ENCODE data around the gene SLC9A3.
"Not testable (repeated sequence)": the region's sequence is repeated elsewhere in the genome, so short reads cannot be mapped to it uniquely, and the experiment has no call there.

SLC9A3 gene

DNA sequence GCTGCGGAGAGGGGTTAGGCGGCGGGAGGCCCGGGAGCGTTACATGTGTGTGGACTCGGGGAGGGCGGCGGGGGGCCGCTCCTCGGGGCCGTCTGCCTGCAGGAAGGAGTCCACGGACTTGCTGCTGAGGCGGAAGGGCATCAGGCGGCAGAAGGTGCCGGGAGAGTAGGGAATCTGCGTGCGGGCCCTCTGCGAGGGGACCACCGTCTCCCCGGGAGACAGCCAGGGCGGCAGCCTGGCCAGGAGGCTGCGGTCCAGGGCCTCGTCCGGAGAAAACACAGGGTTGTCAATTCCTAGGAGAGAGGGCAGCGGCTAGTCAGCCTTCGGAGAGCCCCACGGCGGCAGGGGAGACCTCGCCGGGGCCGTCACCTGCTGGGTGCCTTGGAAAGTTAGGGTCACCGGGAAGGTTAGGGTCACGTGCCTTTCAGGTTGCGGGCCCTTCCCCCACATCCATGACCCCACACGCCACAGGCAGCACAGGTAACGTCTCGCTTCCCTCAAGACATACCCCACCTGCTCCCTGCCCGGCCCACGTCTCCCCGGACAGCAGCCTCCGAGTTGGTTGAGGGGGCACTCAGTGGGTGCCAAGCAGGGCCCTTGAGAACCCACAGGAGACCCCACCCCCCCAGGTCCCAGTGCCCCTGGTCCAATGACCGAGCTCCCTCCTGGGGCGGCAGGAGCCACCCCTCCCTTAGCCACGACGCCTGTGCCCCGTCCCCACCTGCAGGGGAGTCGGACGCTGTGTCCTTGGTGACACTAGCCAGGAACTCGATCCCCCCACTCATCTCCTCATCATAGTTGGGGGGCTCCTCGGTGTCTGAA, 49.2 kb downstream of the SLC9A3 start:
- no peak for DNase-seq (ENCODE audit: low read depth)

DNA sequence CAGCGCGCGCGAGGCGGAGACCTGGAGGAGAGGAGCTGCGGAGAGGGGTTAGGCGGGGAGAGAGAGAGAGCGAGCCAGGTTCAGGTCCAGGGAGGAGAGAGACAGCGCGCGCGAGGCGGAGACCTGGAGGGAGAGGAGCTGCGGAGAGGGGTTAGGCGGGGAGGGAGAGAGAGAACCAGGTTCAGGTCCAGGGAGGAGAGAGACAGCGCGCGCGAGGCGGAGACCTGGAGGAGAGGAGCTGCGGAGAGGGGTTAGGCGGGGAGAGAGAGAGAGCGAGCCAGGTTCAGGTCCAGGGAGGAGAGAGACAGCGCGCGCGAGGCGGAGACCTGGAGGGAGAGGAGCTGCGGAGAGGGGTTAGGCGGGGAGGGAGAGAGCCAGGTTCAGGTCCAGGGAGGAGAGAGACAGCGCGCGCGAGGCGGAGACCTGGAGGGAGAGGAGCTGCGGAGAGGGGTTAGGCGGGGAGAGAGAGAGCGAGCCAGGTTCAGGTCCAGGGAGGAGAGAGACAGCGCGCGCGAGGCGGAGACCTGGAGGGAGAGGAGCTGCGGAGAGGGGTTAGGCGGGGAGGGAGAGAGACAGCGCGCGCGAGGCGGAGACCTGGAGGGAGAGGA, 49.9 kb downstream of the SLC9A3 start:
- DNase-seq (ENCODE audit: low read depth): not testable (repeated sequence)

DNA sequence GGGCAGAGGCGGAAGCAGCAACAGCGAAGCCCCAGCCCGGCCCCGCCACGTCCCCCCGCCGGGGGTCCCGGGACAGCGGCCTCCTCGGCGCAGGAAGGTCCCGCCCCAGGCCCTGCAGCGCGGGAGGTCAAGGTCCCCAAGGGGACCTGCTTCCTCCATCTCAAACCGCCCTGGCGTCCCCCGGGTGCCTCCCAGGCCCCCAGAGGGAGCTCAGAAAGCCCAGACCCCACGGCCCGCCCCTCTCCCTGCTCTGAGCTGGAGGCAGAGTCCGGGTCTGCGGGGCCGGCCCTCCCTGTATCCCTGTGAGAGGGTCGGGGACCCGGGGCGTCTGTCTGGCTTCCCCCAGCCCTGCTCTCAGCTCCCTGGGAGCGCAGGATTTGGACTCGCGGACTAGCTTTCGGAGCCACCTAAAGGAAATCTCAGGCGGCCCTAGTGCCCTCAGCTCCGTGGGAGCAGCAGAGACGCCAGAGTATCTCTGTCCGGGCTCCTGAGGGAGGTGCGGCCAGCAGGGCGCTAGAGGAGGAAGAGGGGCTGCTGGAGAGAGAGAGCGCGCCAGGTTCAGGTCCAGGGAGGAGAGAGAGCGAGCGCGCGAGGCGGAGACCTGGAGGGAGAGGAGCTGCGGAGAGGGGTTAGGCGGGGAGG, 50.6 kb downstream of the SLC9A3 start:
- no peak for DNase-seq (ENCODE audit: low read depth)

DNA sequence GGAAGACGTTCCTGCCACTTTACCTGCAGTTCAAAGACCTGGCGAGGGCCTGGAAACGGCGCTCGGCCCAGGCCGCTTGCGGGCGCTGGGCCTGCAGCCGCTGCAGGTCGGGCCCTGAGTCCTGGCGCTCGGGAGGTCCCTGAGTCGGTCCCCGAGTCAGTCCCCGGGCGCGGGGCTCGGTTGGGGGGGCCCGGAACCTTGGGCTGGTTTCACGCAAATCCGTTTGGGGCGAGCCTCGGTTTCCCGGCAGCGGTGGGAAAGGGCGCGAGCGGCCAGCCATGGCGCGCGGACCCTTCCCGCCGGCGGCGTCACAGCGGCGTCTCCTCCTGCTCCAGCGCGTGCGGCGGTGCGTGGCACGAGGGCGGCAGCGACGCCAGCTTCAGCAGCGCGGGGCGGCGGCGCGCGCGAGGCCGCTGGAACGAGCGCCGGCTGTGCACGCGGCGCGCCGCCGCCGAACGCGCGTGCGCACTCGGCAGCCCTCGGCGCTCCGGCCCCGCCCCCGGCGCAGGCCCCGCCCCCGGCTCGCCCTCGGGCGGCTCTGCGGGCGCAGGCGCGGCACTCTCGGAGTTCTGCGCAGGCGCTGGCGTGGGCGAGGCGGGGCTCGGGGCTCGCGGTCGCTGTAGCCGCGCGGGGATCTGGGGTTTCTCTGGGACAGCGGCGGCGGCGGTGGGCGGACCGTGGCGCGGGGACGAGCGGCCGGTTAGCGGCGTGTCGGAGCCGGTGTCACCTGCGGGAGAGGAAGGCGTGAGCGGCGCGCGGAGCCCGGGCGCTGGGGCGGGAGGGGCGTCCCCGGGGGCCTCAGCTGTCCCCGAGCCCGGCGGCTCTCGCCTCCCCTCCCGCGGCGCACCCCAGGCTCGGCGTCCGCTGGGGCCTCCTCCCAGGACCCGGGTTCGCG, 51.3 kb downstream of the SLC9A3 start:
- peak; percentile 73 for DNase-seq (ENCODE audit: low read depth)

DNA sequence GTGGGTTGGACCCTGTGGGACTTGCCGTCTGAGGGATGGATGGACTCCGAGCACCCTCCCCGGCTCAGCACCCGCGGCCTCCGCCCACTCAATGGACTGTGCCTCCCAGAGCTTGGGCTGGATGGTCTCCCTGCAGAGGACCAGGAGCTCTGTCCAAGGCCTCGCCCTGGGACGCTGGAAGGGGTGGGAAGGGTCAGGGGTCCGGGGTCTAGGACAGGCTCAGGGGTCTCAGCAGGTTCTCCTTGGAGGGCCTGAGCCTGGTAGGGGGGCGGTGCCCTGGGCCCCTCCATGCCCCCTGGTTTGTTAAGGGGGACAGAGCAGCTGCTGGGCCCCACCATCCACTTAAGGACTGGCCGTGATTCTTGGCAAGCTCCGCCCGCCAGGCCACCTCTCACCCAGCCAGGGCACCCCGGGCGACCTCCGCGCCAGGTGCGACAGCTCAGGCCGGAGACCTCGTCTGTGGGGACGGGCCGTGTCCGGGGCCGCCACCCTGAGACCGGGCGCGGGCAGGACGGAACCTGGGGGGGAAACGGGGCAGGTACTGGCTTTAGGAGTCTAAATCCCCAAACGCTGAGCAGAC, 52.1 kb downstream of the SLC9A3 start:
- DNase-seq (ENCODE audit: low read depth): no peak

DNA sequence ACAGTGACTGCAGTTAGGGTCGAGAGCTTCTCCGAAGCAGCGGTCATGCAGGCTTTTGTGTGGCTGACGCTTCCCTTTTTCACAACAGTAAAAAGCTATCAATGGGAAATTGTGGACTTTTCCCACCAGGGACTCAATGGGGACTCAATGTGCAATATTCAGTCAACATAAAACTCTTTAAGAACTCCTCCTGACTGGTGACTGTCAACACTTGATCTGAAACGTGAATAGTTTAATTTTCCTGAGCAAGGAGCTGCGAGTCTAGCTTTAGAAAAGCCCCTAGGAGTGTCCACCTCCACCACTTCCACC, 52.5 kb downstream of the SLC9A3 start:
- DNase-seq (ENCODE audit: low read depth): no peak

DNA sequence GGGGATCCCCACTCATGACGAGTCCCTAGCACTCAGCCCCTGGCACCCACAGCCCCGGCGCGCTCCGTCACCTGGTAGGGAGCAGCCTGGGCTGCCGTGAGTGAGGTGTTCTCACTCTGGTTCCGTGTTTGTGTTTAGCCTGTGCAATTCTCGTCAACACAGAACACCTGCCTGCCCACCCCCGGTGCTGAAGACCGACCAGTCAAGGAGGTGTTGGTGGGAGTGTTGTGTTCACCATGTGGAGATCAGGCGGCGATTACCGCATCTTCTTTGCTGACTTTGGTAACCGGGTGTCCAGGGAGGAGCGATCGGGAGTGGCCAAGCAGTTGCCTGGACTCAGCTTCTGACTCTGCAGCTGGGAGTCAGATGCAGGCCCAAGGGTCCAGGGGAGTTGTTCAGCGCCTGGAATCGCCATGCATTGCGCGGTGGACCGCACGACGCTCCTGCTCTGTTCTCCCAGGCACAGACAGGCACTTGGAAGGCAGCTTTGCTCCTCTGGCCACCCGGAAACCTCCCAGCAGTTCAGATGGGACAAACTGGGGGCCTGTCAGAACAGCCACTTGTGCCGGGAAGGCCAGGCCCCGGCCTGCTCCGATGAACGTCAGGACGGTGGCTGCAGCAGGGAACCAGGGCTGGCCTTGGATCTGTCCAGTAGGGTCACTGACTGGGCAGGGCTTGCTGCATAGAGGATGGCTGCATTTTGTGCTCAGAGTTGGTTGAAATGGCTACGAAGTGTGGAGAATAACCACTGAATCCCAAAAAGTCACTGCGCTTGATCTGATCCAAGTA, 53.1 kb downstream of the SLC9A3 start:
- DNase-seq (ENCODE audit: low read depth): no peak

DNA sequence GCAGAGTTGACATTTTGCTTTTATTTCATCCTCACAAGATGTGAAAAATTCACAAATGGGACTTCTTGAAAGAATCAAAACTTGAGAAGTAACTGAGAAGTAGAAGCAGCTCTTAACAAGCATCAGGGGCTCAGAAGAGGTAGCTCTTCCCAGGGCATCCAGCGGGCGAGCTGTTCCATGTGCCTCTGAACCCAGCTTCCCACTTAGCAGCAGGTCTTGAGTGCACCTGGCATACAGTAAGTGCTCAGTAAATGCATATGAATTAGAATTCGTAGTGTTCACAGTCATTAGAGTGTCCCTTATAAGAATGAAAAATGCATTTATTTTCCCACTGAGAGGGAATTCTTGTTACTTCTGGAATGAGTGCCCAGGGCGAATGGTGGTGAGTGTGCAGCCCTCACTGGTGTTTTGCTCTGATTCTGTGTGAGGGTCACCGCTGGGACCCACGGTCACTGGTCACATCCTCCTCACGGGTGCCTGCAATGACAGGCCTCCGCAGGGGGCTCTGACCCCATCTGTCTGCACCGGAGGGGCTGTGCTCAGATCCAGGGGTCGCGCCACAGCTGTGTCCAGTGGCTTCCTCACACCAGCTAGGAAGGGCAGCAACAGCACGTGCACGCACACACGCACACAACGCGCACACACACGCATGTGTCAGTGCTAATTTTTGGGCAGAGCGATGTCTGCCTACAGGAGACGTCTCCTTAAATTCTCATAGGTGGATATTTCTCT, 54.3 kb downstream of the SLC9A3 start:
- DNase-seq (ENCODE audit: low read depth): no peak

DNA sequence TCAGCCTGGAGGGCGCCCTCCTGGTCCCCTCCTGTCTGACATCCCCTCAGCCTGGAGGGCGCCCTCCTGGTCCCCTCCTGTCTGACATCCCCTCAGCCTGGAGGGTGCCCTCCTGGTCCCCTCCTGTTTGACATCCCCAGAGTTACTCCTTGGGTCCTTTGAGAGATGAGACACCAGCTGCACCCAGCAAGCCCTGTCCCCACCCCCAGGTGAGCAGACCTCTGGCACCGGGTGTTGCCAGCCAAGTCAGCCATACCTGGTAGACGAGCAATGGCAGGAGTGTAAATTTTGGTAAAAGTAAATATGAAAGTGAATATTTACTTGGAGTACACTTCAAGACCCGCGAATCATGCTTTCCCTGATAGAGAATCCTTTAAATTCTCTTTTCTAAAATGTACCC, 55.8 kb downstream of the SLC9A3 start:
- DNase-seq (ENCODE audit: low read depth): no peak

DNA sequence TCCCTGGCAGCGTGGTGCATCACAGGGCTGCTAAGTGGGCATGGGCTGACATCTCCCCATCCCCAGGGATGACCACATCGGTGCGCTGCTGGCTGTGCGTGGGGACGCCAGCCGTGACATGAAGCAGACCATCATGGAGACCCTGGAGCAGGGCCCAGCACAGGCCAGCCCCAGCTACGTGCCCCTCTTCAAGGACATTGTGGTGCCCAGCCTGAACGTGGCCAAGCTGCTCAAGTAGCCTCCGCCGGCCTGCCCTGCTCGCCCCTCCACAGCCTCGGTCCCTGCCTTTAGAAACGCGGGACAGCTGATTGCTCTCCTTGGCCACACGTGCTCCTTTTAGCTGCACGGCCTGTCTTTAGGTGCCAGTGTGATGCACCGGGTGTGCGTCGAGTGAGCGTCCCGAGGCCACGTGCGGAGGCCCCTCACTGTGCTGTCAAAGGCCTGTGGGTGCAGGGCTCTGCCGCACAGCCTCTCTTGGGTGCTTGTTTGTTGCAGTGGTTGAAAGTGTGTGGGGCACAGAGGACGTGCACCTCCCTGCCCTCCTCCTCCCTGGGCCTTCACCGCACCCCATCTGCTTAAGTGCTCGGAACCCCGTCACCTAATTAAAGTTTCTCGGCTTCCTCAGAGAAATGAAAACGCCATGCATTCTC, 57.5 kb downstream of the SLC9A3 start:
- no peak for DNase-seq (ENCODE audit: low read depth)

DNA sequence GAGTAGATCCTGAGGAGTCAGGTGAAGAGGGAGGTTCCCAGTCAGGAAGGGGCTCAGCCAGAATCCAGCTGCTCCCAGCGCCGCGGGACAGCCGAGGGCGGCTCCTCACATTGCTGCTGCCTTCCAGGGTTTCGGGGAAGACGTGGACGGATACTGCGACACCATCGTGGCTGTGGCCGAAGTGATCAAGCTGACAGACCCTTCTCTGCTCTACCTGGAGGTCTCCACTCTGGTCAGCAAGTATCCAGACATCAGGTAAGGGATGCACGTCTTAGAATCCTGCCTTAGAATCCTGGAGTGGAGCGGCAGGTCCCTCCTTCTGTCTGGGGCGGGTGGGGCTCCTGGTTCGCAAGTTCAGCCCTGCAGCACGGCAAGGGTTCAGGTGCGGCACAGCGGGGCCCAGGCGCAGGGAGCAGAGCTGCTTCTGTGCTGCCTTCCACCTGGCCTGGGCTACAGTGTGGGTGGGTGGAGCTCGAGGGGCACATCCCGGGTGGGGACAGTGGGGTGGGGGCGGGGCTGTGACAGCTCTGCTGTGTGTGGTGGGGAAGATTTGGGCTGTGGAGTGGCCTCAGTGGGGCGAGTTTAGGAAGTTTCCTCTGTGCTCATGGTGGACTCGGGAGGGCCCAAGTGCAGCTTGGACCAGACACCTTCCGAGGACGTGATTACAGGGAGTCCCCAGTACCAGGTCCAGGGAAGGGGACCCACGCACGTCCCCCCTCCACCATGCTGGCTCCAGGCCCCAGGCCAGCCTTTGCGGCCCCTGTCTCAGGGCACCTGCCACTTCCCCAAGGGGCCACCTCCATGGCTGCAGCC, 58.5 kb downstream of the SLC9A3 start:
- DNase-seq (ENCODE audit: low read depth): no peak

DNA sequence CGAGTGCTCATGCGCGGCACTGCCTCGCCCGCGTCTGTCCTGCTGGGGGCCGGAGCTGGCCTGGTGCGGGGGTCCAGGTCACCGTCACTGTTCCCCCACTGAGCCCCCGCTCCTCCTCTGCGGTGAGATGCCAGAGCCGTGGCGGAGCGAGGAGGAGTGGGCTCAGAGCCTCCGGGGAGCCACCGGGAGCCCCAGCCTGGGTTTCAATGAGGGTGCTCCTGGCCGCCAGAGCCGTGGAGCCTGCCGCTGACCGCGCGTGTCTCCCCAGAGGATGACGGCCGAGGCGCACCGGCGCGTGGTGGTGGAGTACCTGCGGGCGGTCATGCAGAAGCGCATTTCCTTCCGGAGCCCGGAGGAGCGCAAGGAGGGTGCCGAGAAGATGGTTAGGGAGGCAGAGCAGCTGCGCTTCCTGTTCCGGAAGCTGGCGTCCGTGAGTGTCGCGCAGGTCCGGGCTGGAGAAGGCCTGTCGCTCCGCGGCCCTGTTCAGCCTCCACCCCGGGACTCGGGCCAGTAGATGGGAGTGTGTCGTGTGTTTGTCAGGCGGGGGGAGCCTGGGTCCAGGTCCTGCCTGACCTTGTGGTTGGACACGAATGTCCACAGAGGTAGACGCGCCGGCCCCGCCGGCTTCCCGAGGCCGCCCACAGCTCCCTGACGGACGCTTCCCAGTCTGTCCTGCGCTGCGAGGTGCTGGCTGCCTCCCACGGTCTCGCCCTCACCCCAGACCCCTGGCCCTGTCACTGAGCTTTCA, 59.2 kb downstream of the SLC9A3 start:
- no peak for DNase-seq (ENCODE audit: low read depth)

DNA sequence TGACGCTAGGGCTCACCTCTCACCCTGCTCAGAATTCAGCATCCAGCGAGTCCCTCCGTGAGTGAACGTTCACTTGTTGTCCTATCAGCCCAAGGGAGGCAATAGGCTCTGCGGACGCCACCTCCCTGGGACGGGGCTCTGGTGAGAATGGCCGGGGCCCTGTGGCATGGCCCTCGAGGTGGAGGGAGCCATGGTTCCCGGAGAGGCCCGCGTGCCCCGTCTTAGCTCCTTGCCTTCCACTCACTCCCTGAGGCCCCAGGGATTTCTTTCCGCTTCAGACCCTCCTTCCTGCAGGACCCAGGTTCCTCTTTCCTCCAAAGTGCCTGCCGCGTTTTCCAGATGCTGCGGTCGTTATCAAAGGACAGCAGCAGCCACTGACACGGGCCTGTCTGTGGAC, 59.8 kb downstream of the SLC9A3 start:
- DNase-seq (ENCODE audit: low read depth): no peak

DNA sequence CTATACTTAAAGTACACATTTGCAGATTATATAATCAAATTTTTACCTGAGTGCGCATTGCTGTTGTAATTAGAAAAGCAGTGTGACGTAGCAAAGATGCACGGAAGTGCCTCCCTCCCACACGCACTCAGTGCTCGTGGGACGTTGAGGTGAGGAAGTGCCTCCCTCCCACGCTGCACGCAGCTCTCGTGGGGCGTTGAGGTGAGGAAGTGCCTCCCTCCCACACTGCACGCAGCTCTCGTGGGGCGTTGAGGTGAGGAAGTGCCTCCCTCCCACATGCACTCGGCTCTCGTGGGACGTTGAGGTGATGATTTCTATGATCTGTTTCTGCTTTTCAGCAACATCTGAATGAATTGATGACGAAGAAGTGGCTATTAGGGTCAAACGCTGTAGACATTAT, 60.3 kb downstream of the SLC9A3 start:
- no peak for DNase-seq (ENCODE audit: low read depth)

DNA sequence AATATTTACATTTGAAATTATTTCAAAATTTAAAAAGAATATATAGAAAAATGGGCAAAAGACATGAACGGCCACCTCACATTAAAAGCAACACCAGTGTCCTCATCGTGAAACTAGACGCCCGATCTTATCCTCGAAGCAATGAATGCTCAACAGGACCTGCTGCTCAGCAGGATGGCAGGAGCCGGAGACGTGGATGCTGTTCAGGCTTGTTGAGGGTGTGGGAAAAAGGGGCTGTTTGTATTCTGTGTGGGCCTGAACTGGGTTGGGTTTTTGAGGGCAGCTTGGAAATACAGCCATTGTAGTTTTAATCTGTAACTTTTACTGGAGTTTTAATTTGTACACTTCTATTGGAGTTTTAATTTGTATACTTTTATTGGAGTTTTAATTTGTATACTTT, 60.9 kb downstream of the SLC9A3 start:
- no peak for DNase-seq (ENCODE audit: low read depth)

DNA sequence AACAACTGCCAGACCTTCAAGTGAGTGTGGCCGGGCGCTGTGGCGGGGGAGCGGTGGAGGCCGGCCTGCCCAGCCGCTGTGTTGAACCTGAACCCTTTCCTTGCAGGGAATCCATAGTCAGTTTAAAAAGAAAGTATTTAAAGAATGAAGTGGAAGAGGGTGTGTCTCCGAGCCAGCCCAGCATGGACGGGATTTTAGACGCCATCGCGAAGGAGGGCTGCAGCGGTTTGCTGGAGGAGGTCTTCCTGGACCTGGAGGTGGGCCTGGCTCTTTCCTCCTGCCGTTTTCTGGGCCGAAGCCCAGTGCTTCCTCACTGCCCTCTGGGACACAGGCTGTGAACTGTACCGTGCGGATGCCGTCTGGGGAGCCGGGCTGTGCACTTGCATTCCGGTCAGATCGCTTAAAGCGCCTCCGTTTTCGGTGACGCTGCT, 62.2 kb downstream of the SLC9A3 start:
- no peak for DNase-seq (ENCODE audit: low read depth)

DNA sequence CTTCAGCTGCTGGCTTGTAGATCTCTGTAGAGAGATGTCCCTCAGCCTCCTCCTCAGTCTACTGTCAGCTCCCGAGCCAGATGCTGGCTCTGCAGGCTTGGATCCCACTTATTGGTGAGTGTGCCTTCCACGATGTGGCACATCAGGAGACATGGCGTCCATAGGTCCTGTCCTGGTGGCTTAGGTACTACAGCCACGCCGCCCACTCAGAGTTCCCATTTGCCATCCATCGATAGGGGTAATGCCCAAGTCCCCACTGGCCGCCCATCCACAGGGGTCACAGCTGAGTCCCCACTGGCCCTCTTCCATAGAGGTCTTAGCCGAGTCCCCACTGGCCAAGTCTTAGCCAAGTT, 64.0 kb downstream of the SLC9A3 start:
- DNase-seq (ENCODE audit: low read depth): no peak

DNA sequence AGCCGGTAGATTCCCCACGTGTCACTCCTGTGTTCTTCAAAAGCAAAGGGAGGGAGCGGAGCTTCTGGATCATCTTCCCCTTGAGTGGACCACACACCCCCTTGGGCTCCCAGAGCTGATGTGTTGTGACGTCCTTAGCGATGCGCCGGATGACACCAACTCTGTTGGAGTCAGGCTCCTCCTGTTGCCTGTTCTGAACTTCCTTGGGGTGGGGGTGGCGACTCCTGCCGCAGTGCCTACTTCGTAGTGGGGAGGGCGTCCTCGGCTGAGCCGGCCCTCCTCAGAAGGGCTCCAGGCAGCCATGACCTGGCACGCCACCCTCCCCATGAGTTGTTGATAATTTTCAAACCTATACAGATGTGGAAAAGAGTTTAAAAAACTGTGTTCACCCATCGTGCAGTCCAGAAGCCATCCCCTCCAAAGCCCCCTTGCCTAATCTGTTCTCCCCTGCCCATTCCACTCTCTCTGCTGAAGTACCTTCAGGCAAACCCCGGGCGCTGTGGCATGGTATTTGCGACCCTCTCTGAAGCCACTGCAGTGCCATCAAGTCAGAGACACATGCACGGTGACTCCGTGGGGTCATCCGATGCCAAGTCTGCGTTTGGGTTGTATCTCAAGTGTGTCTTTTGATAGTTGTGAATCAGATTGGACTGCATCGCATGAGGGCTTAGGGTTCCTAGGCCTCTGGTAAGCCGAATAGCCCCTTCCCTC, 64.5 kb downstream of the SLC9A3 start:
- no peak for DNase-seq (ENCODE audit: low read depth)

Data from CMK (cell line).